ENCODE results near the gene IFNGR1. TPM values are rescaled to one million over a fixed set of nuclear protein-coding genes. Genes with fewer than 3 reads are reported as not detected.

The IFNGR1 gene
- total RNA-seq, 1 donor: 162 TPM

GRCh38 chr6:137246791-137247202, 27.6 kb upstream of the IFNGR1 start:
- Histone ChIP-seq H3K4me3 (ENCODE audit: low read length) (no peak overlapping the region), H3K4me1 (ENCODE audit: insufficient read depth, low read length) (peaks cover 43% of the 10 kb centered on the region)

GRCh38 chr6:137246164-137246563, 27.0 kb upstream of the IFNGR1 start:
- Histone ChIP-seq H3K9me3 (ENCODE audit: low read depth, low read length) (no peaks in the 10 kb centered on the region), H3K4me1 (ENCODE audit: insufficient read depth, low read length) (peaks cover 48% of the 10 kb centered on the region), H3K27me3 (ENCODE audit: insufficient read depth, low read length) (no peaks in the 10 kb centered on the region), H3K4me3 (ENCODE audit: low read length) (no peak overlapping the region)

More at GRCh38 chr6:137246791-137247202, 27.6 kb upstream of the IFNGR1 start:
- no peaks in the 10 kb centered on the region for H3K9me3 ChIP-seq (ENCODE audit: low read depth, low read length)
- H3K27me3 ChIP-seq (ENCODE audit: insufficient read depth, low read length): no peaks in the 10 kb centered on the region

- H3K27me3 ChIP-seq (ENCODE audit: insufficient read depth, low read length): no peaks in the 10 kb centered on the region
- no peaks in the 10 kb centered on the region for H3K9me3 ChIP-seq (ENCODE audit: low read depth, low read length)
- H3K4me3 ChIP-seq (ENCODE audit: low read length): no peak overlapping the region
- H3K4me1 ChIP-seq (ENCODE audit: insufficient read depth, low read length): peaks cover 60% of the 10 kb centered on the region
Measured at GRCh38 chr6:137241481-137242038, 22.4 kb upstream of the IFNGR1 start.

- no peaks in the 10 kb centered on the region for H3K27me3 ChIP-seq (ENCODE audit: insufficient read depth, low read length)
- H3K9me3 ChIP-seq (ENCODE audit: low read depth, low read length): no peaks in the 10 kb centered on the region
- H3K4me1 ChIP-seq (ENCODE audit: insufficient read depth, low read length): peaks cover 57% of the 10 kb centered on the region
- H3K4me3 ChIP-seq (ENCODE audit: low read length): no peak overlapping the region
Measured at GRCh38 chr6:137240168-137240567, 21.0 kb upstream of the IFNGR1 start.

GRCh38 chr6:137237413-137238170, 18.4 kb upstream of the IFNGR1 start:
- Histone ChIP-seq H3K9me3 (ENCODE audit: low read depth, low read length) (no peaks in the 10 kb centered on the region), H3K27me3 (ENCODE audit: insufficient read depth, low read length) (no peaks in the 10 kb centered on the region), H3K4me1 (ENCODE audit: insufficient read depth, low read length) (peaks cover 83% of the 10 kb centered on the region), H3K4me3 (ENCODE audit: low read length) (no peak overlapping the region)

- Histone ChIP-seq H3K4me3 (ENCODE audit: low read length) (no peak overlapping the region), H3K27me3 (ENCODE audit: insufficient read depth, low read length) (no peaks in the 10 kb centered on the region), H3K9me3 (ENCODE audit: low read depth, low read length) (no peaks in the 10 kb centered on the region), H3K4me1 (ENCODE audit: insufficient read depth, low read length) (peaks cover 91% of the 10 kb centered on the region)
Measured at GRCh38 chr6:137236581-137237355, 17.6 kb upstream of the IFNGR1 start.

GRCh38 chr6:137235686-137236085, 16.5 kb upstream of the IFNGR1 start:
- Histone ChIP-seq H3K9me3 (ENCODE audit: low read depth, low read length) (no peaks in the 10 kb centered on the region), H3K4me1 (ENCODE audit: insufficient read depth, low read length) (peaks cover 94% of the 10 kb centered on the region), H3K27me3 (ENCODE audit: insufficient read depth, low read length) (no peaks in the 10 kb centered on the region), H3K4me3 (ENCODE audit: low read length) (no peak overlapping the region)

GRCh38 chr6:137233911-137234863, 15.0 kb upstream of the IFNGR1 start:
- no peaks in the 10 kb centered on the region for H3K9me3 ChIP-seq (ENCODE audit: low read depth, low read length)
- no peak overlapping the region for H3K4me3 ChIP-seq (ENCODE audit: low read length)
- H3K4me1 ChIP-seq (ENCODE audit: insufficient read depth, low read length): peaks cover 94% of the 10 kb centered on the region
- H3K27me3 ChIP-seq (ENCODE audit: insufficient read depth, low read length): no peaks in the 10 kb centered on the region

- H3K4me1 ChIP-seq (ENCODE audit: insufficient read depth, low read length): peaks cover 77% of the 10 kb centered on the region
- no peaks in the 10 kb centered on the region for H3K27me3 ChIP-seq (ENCODE audit: insufficient read depth, low read length)
Measured at GRCh38 chr6:137231895-137232294, 12.7 kb upstream of the IFNGR1 start.

GRCh38 chr6:137230956-137231555, 11.9 kb upstream of the IFNGR1 start:
- Histone ChIP-seq H3K9me3 (ENCODE audit: low read depth, low read length) (no peaks in the 10 kb centered on the region), H3K4me3 (ENCODE audit: low read length) (no peak overlapping the region), H3K27me3 (ENCODE audit: insufficient read depth, low read length) (no peaks in the 10 kb centered on the region), H3K4me1 (ENCODE audit: insufficient read depth, low read length) (peaks cover 80% of the 10 kb centered on the region)

More at GRCh38 chr6:137231895-137232294, 12.7 kb upstream of the IFNGR1 start:
- H3K4me3 ChIP-seq (ENCODE audit: low read length): no peak overlapping the region
- no peaks in the 10 kb centered on the region for H3K9me3 ChIP-seq (ENCODE audit: low read depth, low read length)

GRCh38 chr6:137230547-137230946, 11.4 kb upstream of the IFNGR1 start:
- H3K4me1 ChIP-seq (ENCODE audit: insufficient read depth, low read length): peaks cover 80% of the 10 kb centered on the region
- no peaks in the 10 kb centered on the region for H3K9me3 ChIP-seq (ENCODE audit: low read depth, low read length)
- H3K4me3 ChIP-seq (ENCODE audit: low read length): no peak overlapping the region
- no peaks in the 10 kb centered on the region for H3K27me3 ChIP-seq (ENCODE audit: insufficient read depth, low read length)

- Histone ChIP-seq H3K9me3 (ENCODE audit: low read depth, low read length) (no peaks in the 10 kb centered on the region), H3K27me3 (ENCODE audit: insufficient read depth, low read length) (no peaks in the 10 kb centered on the region)
Measured at GRCh38 chr6:137229075-137229759, 10.0 kb upstream of the IFNGR1 start.

GRCh38 chr6:137227871-137228302, 8.7 kb upstream of the IFNGR1 start:
- Histone ChIP-seq H3K4me3 (ENCODE audit: low read length) (no peak overlapping the region), H3K4me1 (ENCODE audit: insufficient read depth, low read length) (peaks cover 81% of the 10 kb centered on the region), H3K9me3 (ENCODE audit: low read depth, low read length) (no peaks in the 10 kb centered on the region), H3K27me3 (ENCODE audit: insufficient read depth, low read length) (no peaks in the 10 kb centered on the region)

More at GRCh38 chr6:137229075-137229759, 10.0 kb upstream of the IFNGR1 start:
- H3K4me1 ChIP-seq (ENCODE audit: insufficient read depth, low read length): peaks cover 81% of the 10 kb centered on the region
- H3K4me3 ChIP-seq (ENCODE audit: low read length): no peak overlapping the region
